Breast epithelium (tissue), 3 donors: ENCODE results near the gene RNASEH1.

Source experiments
- CTCF ChIP-seq, 3 donors: fragments of 450-650 bp; IDR thresholded peaks; one replicate each; pipeline ENCODE4 v1.5.1; 2016 to 2017; ENCODE audit warnings: antibody characterized with exemption in 3 of 3, mild to moderate bottlenecking in 3 of 3, moderate library complexity in 3 of 3
- POLR2A ChIP-seq: fragments of 450-650 bp; IDR thresholded peaks from one replicate; pipeline ENCODE4 v1.6.1; 2016; ENCODE audit warnings: antibody characterized with exemption, mild to moderate bottlenecking, moderate library complexity

- TF ChIP-seq CTCF (IDR thresholded peaks at IDR 0.05) (no peak), POLR2A (no peak)
These were observed 41.0 kb upstream of the RNASEH1 start for GRCh38 chr2:3598912-3599854.
